Measurements from ENCODE around the gene CGB1. TPM values are rescaled to one million over a fixed set of nuclear protein-coding genes. Genes with fewer than 3 reads are reported as not detected.

CGB1 gene
- total and polyA plus RNA-seq, 7 donors = not detected

- TF ChIP-seq, protein P1, sequence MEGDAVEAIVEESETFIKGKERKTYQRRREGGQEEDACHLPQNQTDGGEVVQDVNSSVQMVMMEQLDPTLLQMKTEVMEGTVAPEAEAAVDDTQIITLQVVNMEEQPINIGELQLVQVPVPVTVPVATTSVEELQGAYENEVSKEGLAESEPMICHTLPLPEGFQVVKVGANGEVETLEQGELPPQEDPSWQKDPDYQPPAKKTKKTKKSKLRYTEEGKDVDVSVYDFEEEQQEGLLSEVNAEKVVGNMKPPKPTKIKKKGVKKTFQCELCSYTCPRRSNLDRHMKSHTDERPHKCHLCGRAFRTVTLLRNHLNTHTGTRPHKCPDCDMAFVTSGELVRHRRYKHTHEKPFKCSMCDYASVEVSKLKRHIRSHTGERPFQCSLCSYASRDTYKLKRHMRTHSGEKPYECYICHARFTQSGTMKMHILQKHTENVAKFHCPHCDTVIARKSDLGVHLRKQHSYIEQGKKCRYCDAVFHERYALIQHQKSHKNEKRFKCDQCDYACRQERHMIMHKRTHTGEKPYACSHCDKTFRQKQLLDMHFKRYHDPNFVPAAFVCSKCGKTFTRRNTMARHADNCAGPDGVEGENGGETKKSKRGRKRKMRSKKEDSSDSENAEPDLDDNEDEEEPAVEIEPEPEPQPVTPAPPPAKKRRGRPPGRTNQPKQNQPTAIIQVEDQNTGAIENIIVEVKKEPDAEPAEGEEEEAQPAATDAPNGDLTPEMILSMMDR (IDR thresholded peaks at IDR 0.05) = peak; percentile 36
- Histone ChIP-seq H3K36me3 (ENCODE audit: insufficient read depth in 1 of 2, low read depth in 1 of 2) (peaks cover 0 to 26% of the 10 kb centered on the region in 2 donors), H3K9me3 (no peaks in the 10 kb centered on the region), H3K27me3 (ENCODE audit: insufficient read depth in 3 of 3, low read length in 2 of 3) (no peaks in the 10 kb centered on the region), H3K4me3 (no peak overlapping the region), H3K27ac (peak overlapping the region; percentile 72), H3K4me1 (peaks cover 22% of the 10 kb centered on the region)
- 40 to 71% (median 47%) methylated on average over 5 of the region's 5 CpGs for WGBS, 3 donors
- intact Hi-C loops (cut with DNase I) = loop anchor here (5.0 to 10.0 kb wide), 3 partner anchors 69 to 207 kb away; partner anchors contain the start of genes HRC (in 1 of the 2) and TRPM4 (in 1 of the 2)
- DNase-seq = peak in 1 of 2 donors; percentile 62
- ATAC-seq = peak in 2 of 4 donors; percentile 25 to 28
These were observed 38.7 kb downstream of the CGB1 start for GRCh38 chr19:48997972-48998371.

GRCh38 chr19:48994035-48994386 lies 42.7 kb downstream of the CGB1 start:
- TF ChIP-seq, protein P1 (IDR thresholded peaks at IDR 0.05) = no peak
- 0 to 1% (median 1%) methylated on average over 13 of the region's 13 CpGs for WGBS, 3 donors
- intact Hi-C loops (cut with DNase I) = loop anchor here (5.0 to 10.0 kb wide), 3 partner anchors 78 to 211 kb away; partner anchors contain the start of genes HRC (in 1 of the 2), KCNA7 (in 1 of the 2) and TRPM4 (in 1 of the 2)
- DNase-seq = no peak
- ATAC-seq = no peak
- peak overlapping the region; percentile 81 for H3K4me3 ChIP-seq
- peaks cover 43% of the 10 kb centered on the region for H3K4me1 ChIP-seq
- peaks cover 0 to 4% of the 10 kb centered on the region in 2 donors for H3K36me3 ChIP-seq (ENCODE audit: insufficient read depth in 1 of 2, low read depth in 1 of 2)
- no peaks in the 10 kb centered on the region for H3K27me3 ChIP-seq (ENCODE audit: insufficient read depth in 3 of 3, low read length in 2 of 3)
- no peaks in the 10 kb centered on the region for H3K9me3 ChIP-seq
- H3K27ac ChIP-seq = peak overlapping the region; percentile 90

DNA sequence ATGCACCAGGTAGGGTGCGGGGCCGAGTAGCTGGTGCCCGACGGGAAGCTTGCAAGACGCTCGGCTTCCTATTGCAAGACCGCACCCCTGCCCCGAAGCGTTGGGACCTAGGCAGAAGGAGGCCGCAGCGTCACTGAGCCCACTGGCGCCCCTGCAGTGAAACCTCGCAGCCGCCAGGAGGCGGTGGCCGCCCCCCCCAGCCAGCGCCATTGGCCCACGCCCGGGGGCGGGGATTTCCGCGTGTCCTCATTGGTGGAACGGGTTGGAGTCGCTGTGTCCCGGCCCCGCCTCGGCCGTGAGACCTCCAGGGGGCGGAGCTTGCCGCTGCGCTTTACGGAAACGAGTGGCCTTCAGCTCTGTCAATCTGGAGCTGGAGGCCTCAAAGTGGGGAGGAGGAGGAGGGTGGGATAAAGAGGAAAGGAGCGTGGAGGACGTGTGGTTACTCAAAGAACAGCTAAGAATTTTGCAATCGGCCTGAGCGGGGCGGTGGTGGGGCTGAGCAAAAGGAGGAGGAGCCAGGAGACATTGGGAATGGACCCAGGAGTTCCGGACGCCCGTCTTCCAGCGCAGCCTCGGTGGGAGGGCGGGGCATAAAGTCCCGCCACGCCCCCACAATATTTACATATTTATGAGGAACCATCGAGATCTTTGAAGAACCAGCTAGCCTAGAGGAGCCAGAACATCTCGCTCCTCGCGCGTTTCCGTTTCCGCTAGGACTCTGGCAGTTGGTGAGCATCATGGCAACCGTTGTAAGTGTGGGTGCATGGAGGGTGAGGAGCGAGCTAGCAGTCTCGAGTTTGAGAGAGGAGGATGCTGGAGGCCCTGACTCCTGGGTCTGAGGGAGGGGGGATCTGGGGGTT lies 43.3 kb downstream of the CGB1 start, which contains the start of the genes GYS1 and RUVBL2:
GYS1 (minus strand) TSS at position 135 of the 860 bp plus-strand sequence. CDS start 197 bp downstream, outside the sequence.
RUVBL2 (plus strand) TSS at position 713 of the 860 bp plus-strand sequence; CDS start at position 738, 25 bp downstream.
- TF ChIP-seq, protein P1 (IDR thresholded peaks at IDR 0.05) = peak; percentile 97
- H3K27me3 ChIP-seq (ENCODE audit: insufficient read depth in 3 of 3, low read length in 2 of 3) = no peaks in the 10 kb centered on the region
- intact Hi-C loops (cut with DNase I) = loop anchor here (5.0 to 10.0 kb wide), 3 partner anchors 79 to 211 kb away; partner anchors contain the start of genes HRC (in 1 of the 2), KCNA7 (in 1 of the 2) and TRPM4 (in 1 of the 2)
- peaks cover 48% of the 10 kb centered on the region for H3K4me1 ChIP-seq
- H3K9me3 ChIP-seq = no peaks in the 10 kb centered on the region
- DNase-seq = peak; percentile 100
- 0% methylated on average over 55 to 56 of the region's 56 CpGs for WGBS, 3 donors
- ATAC-seq = peak; percentile 83 to 87 (median 84)
- peak within 1 kb of the TSS; percentile 81 for H3K4me3 ChIP-seq
- H3K27ac ChIP-seq = peak within 1 kb of the TSS; percentile 90
- peaks cover 0 to 10% of the 10 kb centered on the region in 2 donors for H3K36me3 ChIP-seq (ENCODE audit: insufficient read depth in 1 of 2, low read depth in 1 of 2)

DNA sequence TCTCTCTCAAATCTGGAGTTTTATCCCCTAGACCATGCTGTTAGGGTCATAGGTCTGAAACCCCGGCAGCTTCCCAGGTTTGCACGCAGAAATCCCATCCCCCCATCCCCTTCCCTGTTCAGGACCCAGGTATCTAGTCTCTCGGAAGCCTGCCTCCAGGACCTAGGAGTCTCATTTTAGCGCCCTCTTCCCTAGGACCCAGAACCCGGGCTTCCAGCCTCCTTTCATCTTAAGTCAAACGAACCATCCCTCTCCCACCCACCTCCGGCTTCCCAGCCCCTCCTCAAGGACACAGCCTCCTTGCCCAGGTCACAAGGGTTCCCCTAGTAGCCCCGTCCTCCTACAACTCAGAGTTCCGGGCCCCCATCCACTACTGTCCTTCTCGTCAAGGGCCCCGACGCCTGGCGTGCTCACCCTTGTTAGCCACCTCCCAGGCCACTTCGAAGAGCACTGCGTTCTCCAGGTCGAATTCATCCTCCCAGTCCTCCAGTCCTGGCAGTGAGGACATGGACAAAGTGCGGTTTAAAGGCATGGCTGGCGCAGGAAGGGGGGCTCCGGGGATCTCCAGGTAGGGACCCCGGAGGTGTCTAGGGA lies 44.0 kb downstream of the CGB1 start:
- peaks cover 51% of the 10 kb centered on the region for H3K4me1 ChIP-seq
- peak overlapping the region; percentile 81 for H3K4me3 ChIP-seq
- DNase-seq (no peak), ATAC-seq (peak in 1 of 4 donors; percentile 1)
- TF ChIP-seq, protein P1 (IDR thresholded peaks at IDR 0.05) = no peak
- WGBS, 3 donors = 0 to 2% (median 1%) methylated on average over 20 of the region's 20 CpGs
- no peaks in the 10 kb centered on the region for H3K9me3 ChIP-seq
- no peaks in the 10 kb centered on the region for H3K27me3 ChIP-seq (ENCODE audit: insufficient read depth in 3 of 3, low read length in 2 of 3)
- intact Hi-C loops (cut with DNase I) = loop anchor here (5.0 to 10.0 kb wide), 3 partner anchors 80 to 212 kb away; partner anchors contain the start of genes HRC (in 1 of the 2), KCNA7 (in 1 of the 2) and TRPM4 (in 1 of the 2)
- peak overlapping the region; percentile 90 for H3K27ac ChIP-seq
- H3K36me3 ChIP-seq (ENCODE audit: insufficient read depth in 1 of 2, low read depth in 1 of 2) = peaks cover 0 to 17% of the 10 kb centered on the region in 2 donors

Measured in psoas muscle (tissue), 8 donors.